Neuron (in vitro differentiated cells): ENCODE measurements around the gene LMBRD1.
A peak's percentile ranks its signal among the peaks of the same experiment; 100 is the strongest.
"Not testable (repeated sequence)": the region's sequence is repeated elsewhere in the genome, so short reads cannot be mapped to it uniquely, and the experiment has no call there.

Experiments used
- H2AFZ ChIP-seq: one replicate; pipeline ENCODE4 v1.6.1; 2013; ENCODE audit warnings: low read depth, mild to moderate bottlenecking, inconsistent platforms, low read length, moderate library complexity
- H3K27me3 ChIP-seq: one replicate; pipeline ENCODE4 v1.6.1; 2013; ENCODE audit warnings: low read length; ENCODE audit not compliant: insufficient read depth
- H3K36me3 ChIP-seq: one replicate; pipeline ENCODE4 v1.6.1; 2013; ENCODE audit warnings: low read length; ENCODE audit not compliant: insufficient read depth
- H3K4me1 ChIP-seq: one replicate; pipeline ENCODE4 v1.6.1; 2013; ENCODE audit warnings: low read length; ENCODE audit not compliant: insufficient read depth
- H3K4me3 ChIP-seq: 2 replicates; pipeline ENCODE4 v1.5.1; 2013; ENCODE audit warnings: mild to moderate bottlenecking, low read length, moderate library complexity
- H3K9me3 ChIP-seq: one replicate; pipeline ENCODE4 v1.6.1; 2013; ENCODE audit warnings: low read length

The LMBRD1 gene

DNA sequence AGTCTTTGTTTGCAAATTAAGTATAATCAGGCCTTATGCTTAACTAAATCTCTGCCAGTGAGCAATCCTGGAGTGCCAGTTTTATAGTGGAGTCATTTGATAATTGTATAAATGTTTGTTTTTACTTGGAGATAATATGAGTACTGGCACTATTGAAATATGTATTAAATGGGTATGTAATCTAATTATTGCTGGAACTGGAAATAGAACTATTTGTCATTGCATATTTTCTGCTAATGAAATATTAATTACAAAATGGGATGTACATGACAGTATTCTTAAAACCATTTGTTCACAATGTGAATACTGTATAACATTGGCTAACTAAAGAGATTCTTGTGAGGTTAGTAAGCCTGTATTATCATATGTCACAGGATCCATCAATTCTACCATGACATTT is 20.5 kb upstream of the LMBRD1 start:
- Histone ChIP-seq H3K36me3 (no peaks in the 10 kb centered on the region), H2AFZ (no peak overlapping the region), H3K4me3 (no peak overlapping the region), H3K27me3 (no peaks in the 10 kb centered on the region), H3K4me1 (peaks cover 14% of the 10 kb centered on the region), H3K9me3 (no peaks in the 10 kb centered on the region)

DNA sequence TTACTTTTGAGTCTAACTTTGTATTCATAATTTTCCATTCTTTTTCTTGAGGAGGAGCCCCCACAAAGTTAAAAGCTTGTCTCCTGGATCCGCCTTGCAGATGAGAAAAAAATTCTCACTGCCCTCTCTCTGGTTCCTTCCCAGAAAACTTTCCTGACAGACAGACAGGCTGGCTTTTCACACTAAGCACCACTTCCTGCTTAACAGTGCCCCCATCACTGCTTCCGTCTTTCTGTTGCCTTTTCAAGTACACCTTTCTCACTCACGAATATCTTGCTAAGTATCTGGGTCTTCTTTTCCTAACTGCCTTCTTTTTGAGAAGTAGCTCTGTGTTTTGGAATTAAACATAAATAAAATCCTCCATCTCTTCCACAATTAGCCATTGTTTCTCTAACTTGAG is 19.8 kb upstream of the LMBRD1 start:
- H3K27me3 ChIP-seq = no peaks in the 10 kb centered on the region
- peaks cover 14% of the 10 kb centered on the region for H3K4me1 ChIP-seq
- no peak overlapping the region for H3K4me3 ChIP-seq

DNA sequence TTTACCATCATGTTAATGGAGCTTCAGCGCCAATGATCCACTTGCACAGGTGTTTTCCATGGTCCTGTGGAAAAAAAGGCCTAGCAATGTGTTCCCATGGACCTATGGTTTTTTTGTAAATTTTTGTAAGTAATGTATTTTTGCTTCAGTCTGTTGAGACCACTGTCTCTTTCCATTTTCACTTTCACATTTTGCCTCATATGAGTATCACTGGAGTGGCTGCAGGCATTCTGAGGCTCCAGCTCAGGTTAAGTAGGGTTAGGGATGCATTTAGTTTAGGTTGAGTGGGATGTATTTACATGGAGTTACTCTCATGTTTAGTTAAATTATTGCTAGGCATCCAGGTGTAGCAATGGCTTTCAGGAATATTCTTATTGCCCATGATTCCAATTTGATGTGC is 19.2 kb upstream of the LMBRD1 start:
- Histone ChIP-seq H3K4me3 (no peak overlapping the region), H3K9me3 (no peaks in the 10 kb centered on the region), H3K36me3 (no peaks in the 10 kb centered on the region), H3K4me1 (peaks cover 14% of the 10 kb centered on the region), H3K27me3 (no peaks in the 10 kb centered on the region), H2AFZ (peak overlapping the region; percentile 12)

More for the DNA sequence above, 19.8 kb upstream of the LMBRD1 start:
- Histone ChIP-seq H3K36me3 (no peaks in the 10 kb centered on the region), H2AFZ (peak overlapping the region; percentile 12), H3K9me3 (no peaks in the 10 kb centered on the region)

DNA sequence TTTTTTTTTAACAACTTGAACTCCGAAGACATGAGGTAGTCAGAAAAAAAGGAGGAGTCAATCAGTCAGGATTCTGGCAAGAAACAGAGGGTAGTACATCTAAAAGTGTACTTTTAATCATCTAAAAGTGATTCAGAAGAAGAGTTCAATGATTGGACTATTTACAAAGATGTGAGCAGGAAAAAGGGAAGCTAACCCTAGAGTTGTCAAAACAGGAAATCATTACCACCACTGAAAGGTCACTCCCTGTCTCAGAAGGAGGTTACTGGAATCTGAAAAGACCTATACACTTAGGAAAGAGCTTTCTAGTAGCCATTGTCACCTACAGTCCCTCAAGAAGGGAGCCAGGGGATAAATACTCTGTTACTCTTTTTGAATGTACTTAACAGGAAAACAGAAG is 16.7 kb upstream of the LMBRD1 start:
- H3K27me3 ChIP-seq = no peaks in the 10 kb centered on the region
- peaks cover 12% of the 10 kb centered on the region for H3K4me1 ChIP-seq
- no peaks in the 10 kb centered on the region for H3K9me3 ChIP-seq
- no peaks in the 10 kb centered on the region for H3K36me3 ChIP-seq
- H2AFZ ChIP-seq = no peak overlapping the region
- no peak overlapping the region for H3K4me3 ChIP-seq

DNA sequence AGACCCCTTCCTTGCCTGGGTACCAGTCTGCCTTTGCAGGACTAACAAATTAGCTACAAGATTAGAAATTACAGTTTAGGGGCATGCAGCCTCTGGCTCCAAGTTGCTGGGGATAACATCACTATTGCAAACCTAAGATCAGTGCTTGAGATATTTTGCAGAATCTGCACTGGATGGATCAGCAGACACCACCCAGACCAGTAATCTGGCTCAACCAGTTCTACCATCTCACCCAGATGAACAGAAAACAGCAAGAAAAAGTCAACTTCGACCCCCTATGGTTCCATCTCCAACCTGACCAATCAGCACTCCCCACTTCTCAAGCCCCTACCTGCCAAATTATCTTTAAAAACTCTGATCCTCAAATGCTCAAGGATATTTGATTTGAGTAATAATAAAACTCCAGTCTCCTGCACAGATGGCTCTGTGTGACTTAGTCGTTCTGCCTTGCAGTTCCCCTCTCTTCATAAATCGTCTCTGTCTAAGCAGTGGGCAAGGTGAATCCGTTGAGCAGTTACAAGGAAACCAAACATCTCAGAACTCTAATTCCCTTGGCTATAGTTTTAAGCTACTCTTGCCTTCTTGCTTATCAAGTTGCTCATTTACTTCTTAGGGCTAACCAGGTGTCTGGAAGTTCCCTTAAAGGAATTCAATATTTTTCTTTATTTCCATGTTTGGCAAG is 16.1 kb upstream of the LMBRD1 start:
- Histone ChIP-seq H3K36me3 (no peaks in the 10 kb centered on the region), H3K9me3 (no peaks in the 10 kb centered on the region), H3K27me3 (no peaks in the 10 kb centered on the region), H2AFZ (no peak overlapping the region), H3K4me3 (no peak overlapping the region), H3K4me1 (peaks cover 12% of the 10 kb centered on the region)

DNA sequence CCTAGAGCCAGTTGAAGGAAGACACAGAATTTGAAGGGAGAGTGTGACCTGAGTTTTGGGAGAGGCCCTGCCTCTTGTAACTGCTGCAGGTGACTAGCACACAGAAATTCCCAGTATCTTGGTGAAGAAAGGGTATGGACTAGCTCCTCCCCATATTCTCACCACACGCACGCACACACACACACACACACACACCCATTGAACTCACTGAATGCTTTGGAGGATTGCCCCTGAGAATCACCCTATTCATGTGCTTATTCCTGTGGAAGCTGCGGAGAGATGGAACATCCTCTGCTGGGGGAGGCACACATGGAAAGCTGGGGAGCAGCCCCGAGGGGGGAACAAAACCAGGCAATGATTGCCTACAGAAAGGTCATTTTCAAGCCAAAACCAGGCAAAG is 6.2 kb upstream of the LMBRD1 start:
- H3K4me1 ChIP-seq = peaks cover 3% of the 10 kb centered on the region
- H3K36me3 ChIP-seq = no peaks in the 10 kb centered on the region
- H3K4me3 ChIP-seq = no peak overlapping the region
- no peak overlapping the region for H2AFZ ChIP-seq
- H3K27me3 ChIP-seq = no peaks in the 10 kb centered on the region
- no peaks in the 10 kb centered on the region for H3K9me3 ChIP-seq

- Histone ChIP-seq H3K27me3 (no peaks in the 10 kb centered on the region), H3K36me3 (no peaks in the 10 kb centered on the region), H2AFZ (no peak overlapping the region), H3K4me1 (peaks cover 6% of the 10 kb centered on the region), H3K4me3 (no peak overlapping the region), H3K9me3 (no peaks in the 10 kb centered on the region)
Measured at GRCh38 chr6:69801711-69802110, 4.9 kb upstream of the LMBRD1 start.

DNA sequence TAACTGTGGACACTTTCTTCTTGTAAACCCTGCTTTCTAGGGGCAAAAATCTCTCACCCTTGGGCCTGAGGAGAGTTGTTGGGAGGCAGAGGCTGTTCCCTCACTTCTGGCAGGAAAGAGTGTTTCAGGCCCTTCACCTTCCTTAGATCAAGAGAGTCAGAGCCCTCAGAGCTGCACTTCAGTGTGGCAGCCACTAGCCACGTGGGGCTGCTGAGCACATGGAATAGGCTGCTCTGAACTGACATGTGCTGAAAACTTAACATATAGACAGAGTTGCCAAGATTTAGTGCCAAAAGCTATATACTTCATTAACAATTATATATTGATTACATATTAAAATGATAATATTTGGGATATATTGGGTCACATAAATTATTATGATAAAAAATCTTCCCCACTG is 4.4 kb upstream of the LMBRD1 start:
- Histone ChIP-seq H3K9me3 (no peaks in the 10 kb centered on the region), H3K4me3 (no peak overlapping the region), H3K27me3 (no peaks in the 10 kb centered on the region), H3K4me1 (peaks cover 6% of the 10 kb centered on the region), H2AFZ (peak overlapping the region; percentile 22), H3K36me3 (no peaks in the 10 kb centered on the region)

- H3K9me3 ChIP-seq, H3K27me3 ChIP-seq, H3K36me3 ChIP-seq, H3K4me3 ChIP-seq, H2AFZ ChIP-seq: not testable (repeated sequence)
- H3K4me1 ChIP-seq = peaks cover 19% of the 10 kb centered on the region
Measured at GRCh38 chr6:69798796-69799195, 2.0 kb upstream of the LMBRD1 start.

GRCh38 chr6:69796073-69796641 is 653 bp downstream of the LMBRD1 start:
- Histone ChIP-seq H3K9me3 (no peaks in the 10 kb centered on the region), H3K4me1 (peaks cover 20% of the 10 kb centered on the region), H2AFZ (peak overlapping the region; percentile 97), H3K27me3 (no peaks in the 10 kb centered on the region), H3K4me3 (peak overlapping the region; percentile 92), H3K36me3 (no peaks in the 10 kb centered on the region)

- H3K9me3 ChIP-seq = no peaks in the 10 kb centered on the region
- H2AFZ ChIP-seq = peak overlapping the region; percentile 97
- no peaks in the 10 kb centered on the region for H3K27me3 ChIP-seq
- no peaks in the 10 kb centered on the region for H3K36me3 ChIP-seq
- H3K4me1 ChIP-seq = peaks cover 20% of the 10 kb centered on the region
- H3K4me3 ChIP-seq = peak overlapping the region; percentile 92
Measured at GRCh38 chr6:69795469-69796072, 1.2 kb downstream of the LMBRD1 start.

DNA sequence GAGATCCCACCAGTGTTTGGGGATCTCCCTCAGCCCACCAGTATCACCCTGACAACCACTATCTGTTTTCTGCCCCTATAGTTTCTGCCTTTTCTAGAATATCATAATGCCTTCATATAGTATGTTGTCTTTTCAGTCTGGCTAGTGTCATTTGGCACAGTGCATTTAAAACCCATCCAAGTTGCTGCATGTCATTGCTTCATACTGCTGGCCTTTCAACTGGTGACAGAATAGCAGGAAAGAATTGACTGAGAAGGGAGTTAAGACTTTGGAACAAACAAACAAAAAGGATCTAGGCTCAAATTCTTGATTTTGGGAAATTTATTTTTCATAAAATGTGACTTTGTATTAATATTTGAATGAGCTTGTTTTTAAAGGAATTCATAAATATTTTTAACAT is 4.5 kb downstream of the LMBRD1 start:
- H3K27me3 ChIP-seq = no peaks in the 10 kb centered on the region
- H2AFZ ChIP-seq = no peak overlapping the region
- no peaks in the 10 kb centered on the region for H3K9me3 ChIP-seq
- H3K4me3 ChIP-seq = no peak overlapping the region
- peaks cover 20% of the 10 kb centered on the region for H3K4me1 ChIP-seq
- peaks cover 6% of the 10 kb centered on the region for H3K36me3 ChIP-seq

- H3K27me3 ChIP-seq = no peaks in the 10 kb centered on the region
- H3K4me3 ChIP-seq = no peak overlapping the region
- H3K4me1 ChIP-seq = peaks cover 16% of the 10 kb centered on the region
- no peaks in the 10 kb centered on the region for H3K9me3 ChIP-seq
- no peak overlapping the region for H2AFZ ChIP-seq
- peaks cover 6% of the 10 kb centered on the region for H3K36me3 ChIP-seq
Measured at GRCh38 chr6:69791065-69791471, 5.7 kb downstream of the LMBRD1 start.
